ENCODE data around the gene RASL10B.

RASL10B gene

GRCh38 chr17:35766489-35766877 is 35.0 kb downstream of the RASL10B start:
- no peak for DNase-seq

- peak; percentile 63 for DNase-seq
Observed at GRCh38 chr17:35766903-35767510, 35.6 kb downstream of the RASL10B start.

- DNase-seq: no peak
Observed at GRCh38 chr17:35768797-35769196, 37.4 kb downstream of the RASL10B start.

GRCh38 chr17:35769895-35770486 is 38.6 kb downstream of the RASL10B start:
- no peak for DNase-seq

- no peak for DNase-seq
Observed at GRCh38 chr17:35773129-35773528, 41.7 kb downstream of the RASL10B start.

GRCh38 chr17:35773679-35774425 is 42.4 kb downstream of the RASL10B start:
- no peak for DNase-seq

GRCh38 chr17:35774499-35774898 is 43.1 kb downstream of the RASL10B start:
- no peak for DNase-seq

GRCh38 chr17:35775039-35775438 is 43.6 kb downstream of the RASL10B start:
- no peak for DNase-seq

- no peak for DNase-seq
Observed at GRCh38 chr17:35775583-35775982, 44.1 kb downstream of the RASL10B start.

GRCh38 chr17:35778641-35779196 is 47.3 kb downstream of the RASL10B start:
- DNase-seq: no peak

GRCh38 chr17:35780950-35781349 is 49.5 kb downstream of the RASL10B start:
- no peak for DNase-seq

GRCh38 chr17:35784895-35785294 is 53.5 kb downstream of the RASL10B start:
- no peak for DNase-seq

- no peak for DNase-seq
Observed at GRCh38 chr17:35786941-35787432, 55.5 kb downstream of the RASL10B start.

GRCh38 chr17:35788477-35789368 is 57.3 kb downstream of the RASL10B start:
- DNase-seq: no peak

- DNase-seq: no peak
Observed at GRCh38 chr17:35790841-35791240, 59.4 kb downstream of the RASL10B start.

GRCh38 chr17:35791681-35792350 is 60.4 kb downstream of the RASL10B start:
- no peak for DNase-seq

Measured in RPMI8226 (cell line).